Measurements from ENCODE around the gene SPRED2.

DNA sequence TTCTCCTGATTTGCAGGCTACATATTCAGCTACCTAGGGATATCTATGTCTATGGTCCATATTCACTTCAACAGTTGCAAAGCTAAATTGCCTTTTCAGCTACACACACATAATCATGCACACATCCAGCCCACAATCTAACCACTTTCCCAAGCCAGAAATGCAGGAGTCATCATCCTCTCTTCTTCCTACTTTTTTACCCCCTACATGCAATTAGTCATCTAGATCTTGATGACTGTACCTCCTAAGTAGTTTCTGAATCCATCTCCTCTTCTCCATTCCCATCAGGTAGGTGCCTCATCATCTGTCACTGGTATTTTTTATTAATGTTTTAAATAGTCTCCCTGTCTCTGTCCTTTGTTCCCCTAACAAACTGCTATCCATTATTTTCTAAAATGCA is 23.7 kb upstream of the SPRED2 start:
- TF ChIP-seq, protein P1, sequence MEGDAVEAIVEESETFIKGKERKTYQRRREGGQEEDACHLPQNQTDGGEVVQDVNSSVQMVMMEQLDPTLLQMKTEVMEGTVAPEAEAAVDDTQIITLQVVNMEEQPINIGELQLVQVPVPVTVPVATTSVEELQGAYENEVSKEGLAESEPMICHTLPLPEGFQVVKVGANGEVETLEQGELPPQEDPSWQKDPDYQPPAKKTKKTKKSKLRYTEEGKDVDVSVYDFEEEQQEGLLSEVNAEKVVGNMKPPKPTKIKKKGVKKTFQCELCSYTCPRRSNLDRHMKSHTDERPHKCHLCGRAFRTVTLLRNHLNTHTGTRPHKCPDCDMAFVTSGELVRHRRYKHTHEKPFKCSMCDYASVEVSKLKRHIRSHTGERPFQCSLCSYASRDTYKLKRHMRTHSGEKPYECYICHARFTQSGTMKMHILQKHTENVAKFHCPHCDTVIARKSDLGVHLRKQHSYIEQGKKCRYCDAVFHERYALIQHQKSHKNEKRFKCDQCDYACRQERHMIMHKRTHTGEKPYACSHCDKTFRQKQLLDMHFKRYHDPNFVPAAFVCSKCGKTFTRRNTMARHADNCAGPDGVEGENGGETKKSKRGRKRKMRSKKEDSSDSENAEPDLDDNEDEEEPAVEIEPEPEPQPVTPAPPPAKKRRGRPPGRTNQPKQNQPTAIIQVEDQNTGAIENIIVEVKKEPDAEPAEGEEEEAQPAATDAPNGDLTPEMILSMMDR (IDR thresholded peaks at IDR 0.05; ENCODE audit: low read depth, low read length) = no peak
- no peak for TF ChIP-seq EZH2phosphoT487 (IDR thresholded peaks at IDR 0.05; ENCODE audit: low read depth)
